ENCODE results near the gene DPY19L3. TPM values are rescaled to one million over a fixed set of nuclear protein-coding genes. Genes with fewer than 3 reads are reported as not detected.

DPY19L3 gene
- total RNA-seq, 2 donors from 2014 or later = 86.5 to 112 TPM

- no peak overlapping the region for H3K4me3 Mint-ChIP-seq
These were observed 7.9 kb upstream of the DPY19L3 start for GRCh38 chr19:32397671-32398101.

GRCh38 chr19:32401992-32402391, 3.6 kb upstream of the DPY19L3 start:
- Mint-ChIP-seq H3K4me3 (no peak overlapping the region), H3K27me3 (ENCODE audit: insufficient read depth) (no peaks in the 10 kb centered on the region), H3K4me1 (peaks cover 27% of the 10 kb centered on the region), H3K36me3 (ENCODE audit: low read depth) (peaks cover 8% of the 10 kb centered on the region), H3K27ac (no peak overlapping the region), H3K9me3 (no peaks in the 10 kb centered on the region)
- Histone ChIP-seq H3K4me3 (ENCODE audit: low read length) (no peak overlapping the region), H3K27me3 (ENCODE audit: control insufficient read depth, insufficient read depth, low read length, poor library complexity, severe bottlenecking) (peaks cover 18% of the 10 kb centered on the region), H3K4me1 (ENCODE audit: control insufficient read depth, insufficient read depth, low read length) (peaks cover 2% of the 10 kb centered on the region), H3K27ac (ENCODE audit: low read depth, low read length) (no peak overlapping the region), H3K36me3 (ENCODE audit: control insufficient read depth, insufficient read depth, low read length) (no peaks in the 10 kb centered on the region), H3K9me3 (ENCODE audit: control insufficient read depth, low read length) (no peaks in the 10 kb centered on the region), H3K9ac (ENCODE audit: extremely low read depth, low read length, poor library complexity, severe bottlenecking) (no peak overlapping the region)
- no peak for DNase-seq
- no peak for TF ChIP-seq CTCF (conservative IDR thresholded peaks at IDR 0.05)
- WGBS, 2 experiments (ENCODE audit: insufficient coverage in 1 of 2, insufficient read length in 1 of 2) = 90 to 100% methylated on average over 1 of the region's 1 CpG

More at GRCh38 chr19:32397671-32398101, 7.9 kb upstream of the DPY19L3 start:
- 89 to 90% methylated on average over 5 of the region's 5 CpGs for WGBS, 2 experiments (ENCODE audit: insufficient coverage in 1 of 2, insufficient read length in 1 of 2)
- Histone ChIP-seq H3K4me1 (ENCODE audit: control insufficient read depth, insufficient read depth, low read length) (no peaks in the 10 kb centered on the region), H3K27ac (ENCODE audit: low read depth, low read length) (no peak overlapping the region), H3K27me3 (ENCODE audit: control insufficient read depth, insufficient read depth, low read length, poor library complexity, severe bottlenecking) (peaks cover 17% of the 10 kb centered on the region), H3K4me3 (ENCODE audit: low read length) (no peak overlapping the region), H3K36me3 (ENCODE audit: control insufficient read depth, insufficient read depth, low read length) (no peaks in the 10 kb centered on the region), H3K9me3 (ENCODE audit: control insufficient read depth, low read length) (no peaks in the 10 kb centered on the region), H3K9ac (ENCODE audit: extremely low read depth, low read length, poor library complexity, severe bottlenecking) (no peak overlapping the region)
- Mint-ChIP-seq H3K27me3 (ENCODE audit: insufficient read depth) (no peaks in the 10 kb centered on the region), H3K36me3 (ENCODE audit: low read depth) (peaks cover 25% of the 10 kb centered on the region), H3K27ac (peak overlapping the region; percentile 30), H3K4me1 (peaks cover 16% of the 10 kb centered on the region), H3K9me3 (no peaks in the 10 kb centered on the region)
- TF ChIP-seq CTCF (conservative IDR thresholded peaks at IDR 0.05) = no peak
- no peak for DNase-seq

- no peak overlapping the region for H3K27ac ChIP-seq (ENCODE audit: low read depth, low read length)
- Mint-ChIP-seq H3K9me3 (no peaks in the 10 kb centered on the region), H3K27me3 (ENCODE audit: insufficient read depth) (no peaks in the 10 kb centered on the region), H3K4me1 (peaks cover 37% of the 10 kb centered on the region), H3K36me3 (ENCODE audit: low read depth) (peaks cover 10% of the 10 kb centered on the region), H3K27ac (peak overlapping the region; percentile 95), H3K4me3 (peak overlapping the region; percentile 79)
- peak; percentile 55 for DNase-seq
- TF ChIP-seq CTCF (conservative IDR thresholded peaks at IDR 0.05) = no peak
- peaks cover 18% of the 10 kb centered on the region for H3K27me3 ChIP-seq (ENCODE audit: control insufficient read depth, insufficient read depth, low read length, poor library complexity, severe bottlenecking)
- peak overlapping the region; percentile 96 for H3K9ac ChIP-seq (ENCODE audit: extremely low read depth, low read length, poor library complexity, severe bottlenecking)
- no peaks in the 10 kb centered on the region for H3K9me3 ChIP-seq (ENCODE audit: control insufficient read depth, low read length)
- H3K36me3 ChIP-seq (ENCODE audit: control insufficient read depth, insufficient read depth, low read length) = peaks cover 3% of the 10 kb centered on the region
- peaks cover 5% of the 10 kb centered on the region for H3K4me1 ChIP-seq (ENCODE audit: control insufficient read depth, insufficient read depth, low read length)
- 57 to 69% methylated on average over 4 of the region's 5 CpGs for WGBS, 2 experiments (ENCODE audit: insufficient coverage in 1 of 2, insufficient read length in 1 of 2)
- H3K4me3 ChIP-seq (ENCODE audit: low read length) = peak overlapping the region; percentile 92
These were observed 2.1 kb upstream of the DPY19L3 start for GRCh38 chr19:32403291-32403995.
